GM18499 (cell line): ENCODE results near the gene CASR.

Experiments used
- ATAC-seq: cut with Tn5 transposase; IDR thresholded peaks from one replicate; pipeline ENCODE4 v1.9.1; 2021; ENCODE audit warnings: moderate number of reproducible peaks; ENCODE audit not compliant: insufficient read depth, unreplicated experiment

The CASR gene

DNA sequence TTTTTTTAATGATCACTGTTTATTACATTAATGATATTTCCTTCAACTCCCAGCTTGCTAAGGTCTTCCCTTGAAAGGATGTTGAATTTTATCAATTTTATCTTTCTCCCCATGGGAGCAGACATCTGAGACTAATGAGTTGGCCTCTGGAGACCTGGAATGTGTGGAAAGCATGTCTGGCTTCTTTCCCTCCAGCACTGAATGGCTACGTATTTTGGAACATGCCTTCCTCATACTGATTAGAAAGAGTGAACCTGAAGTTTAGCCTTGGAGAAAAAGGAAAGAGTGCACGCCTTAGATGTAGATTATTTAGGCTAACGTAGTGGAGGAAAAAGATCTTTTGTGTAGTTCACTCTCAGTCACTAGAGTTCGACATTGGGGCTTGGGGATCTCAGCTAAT is 25.1 kb downstream of the CASR start:
- ATAC-seq: no peak

DNA sequence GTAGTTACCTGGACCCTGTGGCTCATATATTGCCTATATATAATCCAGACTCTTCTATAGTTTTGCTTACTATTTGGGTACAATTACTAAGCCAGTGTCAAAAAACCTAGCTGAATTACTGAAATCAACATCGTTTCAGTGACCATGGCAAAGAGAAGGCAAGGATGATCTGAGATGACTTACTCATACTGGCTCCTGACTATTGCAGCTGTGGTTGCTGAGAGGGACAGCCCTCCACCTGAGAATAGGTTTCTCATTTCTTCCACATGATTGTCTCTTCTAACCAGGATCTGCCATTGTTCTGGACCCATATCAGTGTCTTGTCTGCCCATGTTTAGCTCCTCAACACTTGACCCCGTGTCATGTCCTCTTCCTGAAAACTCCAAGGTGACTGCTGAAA is 30.2 kb downstream of the CASR start:
- no peak for ATAC-seq

DNA sequence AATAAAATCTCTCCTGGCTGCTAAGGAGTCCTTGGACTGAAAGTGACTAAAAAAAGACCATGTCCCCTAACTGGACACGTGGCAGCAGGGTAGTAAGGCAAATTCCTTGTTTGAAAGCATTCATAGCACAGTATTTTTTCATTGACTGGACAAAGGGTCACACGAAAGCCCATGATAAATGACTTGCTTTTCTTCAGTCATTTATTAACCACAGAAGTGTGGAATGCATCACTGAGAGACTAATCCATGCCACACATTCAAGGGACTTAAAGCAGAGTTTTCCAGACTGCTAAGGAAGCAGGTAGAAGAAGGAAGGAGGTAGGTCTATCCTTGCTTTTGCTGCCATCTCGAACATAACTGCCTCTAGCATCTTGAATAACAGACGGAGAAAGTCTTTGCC is 31.2 kb downstream of the CASR start:
- no peak for ATAC-seq

DNA sequence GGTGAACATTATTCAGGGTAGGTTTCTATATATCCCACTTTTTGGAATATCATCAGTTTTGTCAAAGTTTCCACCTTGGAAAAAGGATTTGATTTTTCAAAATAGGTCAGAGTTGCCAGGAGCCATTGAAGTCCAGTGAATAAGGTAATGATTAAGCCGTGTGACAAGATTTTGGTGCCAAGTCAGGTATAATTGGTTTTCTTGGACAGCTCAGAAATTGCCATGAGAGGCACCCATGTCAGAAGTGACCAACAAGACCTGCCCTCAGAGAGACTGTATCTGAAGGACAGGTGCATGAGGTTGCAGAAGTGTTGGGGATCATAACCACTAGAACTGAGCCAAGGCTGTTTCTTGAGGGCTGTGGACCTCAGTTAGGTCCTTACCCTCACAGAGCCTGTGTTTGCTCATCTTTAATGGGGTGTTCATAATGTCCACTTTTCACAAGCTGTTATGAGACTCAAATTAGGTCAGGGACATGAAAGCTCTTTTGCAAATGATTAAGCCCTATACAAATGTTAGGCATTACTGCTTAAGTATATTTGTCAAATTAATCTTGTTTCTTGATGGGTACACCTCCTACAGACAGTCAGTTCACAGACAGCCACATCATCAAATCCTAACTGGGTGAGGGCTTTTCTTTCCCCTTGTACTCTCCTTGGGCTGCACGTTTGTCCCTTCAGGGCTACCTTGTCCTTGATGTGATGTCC is 32.3 kb downstream of the CASR start:
- no peak for ATAC-seq

DNA sequence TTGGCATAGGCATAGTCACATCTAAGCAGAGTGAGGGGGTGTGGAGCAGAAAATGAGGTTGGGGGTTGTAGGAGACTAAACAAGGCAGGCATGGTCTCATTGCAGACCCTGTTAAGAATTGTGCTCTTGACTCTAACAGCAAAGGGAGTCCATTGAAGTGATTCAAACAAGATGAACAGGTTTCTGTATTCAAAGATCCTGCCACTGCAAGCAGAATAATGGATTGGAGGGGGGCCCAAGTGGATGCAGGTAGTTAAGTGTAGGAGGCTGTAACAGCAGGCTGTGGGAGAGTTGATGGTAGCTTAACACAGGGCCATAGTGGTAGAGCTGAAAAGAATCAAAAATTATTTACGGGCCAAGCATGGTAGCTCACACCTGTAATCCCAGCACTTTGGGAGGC is 34.4 kb downstream of the CASR start:
- ATAC-seq: no peak

DNA sequence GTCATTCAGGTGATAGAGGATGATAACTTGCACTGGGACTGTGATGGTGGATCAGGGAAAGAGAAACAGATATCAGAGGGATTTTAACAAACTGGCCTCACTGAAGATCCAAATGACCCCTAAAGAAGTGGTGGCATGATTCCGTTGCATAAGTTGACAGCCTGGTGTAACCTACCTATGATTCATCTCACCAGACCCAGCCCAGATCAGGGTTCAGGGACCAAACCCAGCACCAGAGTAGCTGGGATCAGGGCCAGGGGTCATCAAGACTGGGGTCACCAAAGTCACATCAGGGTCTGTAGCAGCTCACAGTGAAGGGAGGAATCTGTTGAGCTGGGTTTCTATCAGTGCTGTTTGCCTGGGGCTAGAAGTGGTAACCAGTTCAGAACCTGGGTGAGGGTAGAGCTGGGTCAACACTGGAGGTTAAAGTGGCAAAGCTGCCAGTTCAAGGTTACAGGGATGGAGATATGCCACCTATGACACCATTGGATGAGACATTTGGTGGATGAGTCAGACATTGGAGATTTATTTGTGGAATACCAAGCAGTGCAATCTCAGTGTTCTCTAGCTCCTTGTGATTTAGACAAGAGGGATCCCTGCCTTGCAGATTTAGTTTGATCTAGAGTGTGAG is 35.9 kb downstream of the CASR start:
- no peak for ATAC-seq

DNA sequence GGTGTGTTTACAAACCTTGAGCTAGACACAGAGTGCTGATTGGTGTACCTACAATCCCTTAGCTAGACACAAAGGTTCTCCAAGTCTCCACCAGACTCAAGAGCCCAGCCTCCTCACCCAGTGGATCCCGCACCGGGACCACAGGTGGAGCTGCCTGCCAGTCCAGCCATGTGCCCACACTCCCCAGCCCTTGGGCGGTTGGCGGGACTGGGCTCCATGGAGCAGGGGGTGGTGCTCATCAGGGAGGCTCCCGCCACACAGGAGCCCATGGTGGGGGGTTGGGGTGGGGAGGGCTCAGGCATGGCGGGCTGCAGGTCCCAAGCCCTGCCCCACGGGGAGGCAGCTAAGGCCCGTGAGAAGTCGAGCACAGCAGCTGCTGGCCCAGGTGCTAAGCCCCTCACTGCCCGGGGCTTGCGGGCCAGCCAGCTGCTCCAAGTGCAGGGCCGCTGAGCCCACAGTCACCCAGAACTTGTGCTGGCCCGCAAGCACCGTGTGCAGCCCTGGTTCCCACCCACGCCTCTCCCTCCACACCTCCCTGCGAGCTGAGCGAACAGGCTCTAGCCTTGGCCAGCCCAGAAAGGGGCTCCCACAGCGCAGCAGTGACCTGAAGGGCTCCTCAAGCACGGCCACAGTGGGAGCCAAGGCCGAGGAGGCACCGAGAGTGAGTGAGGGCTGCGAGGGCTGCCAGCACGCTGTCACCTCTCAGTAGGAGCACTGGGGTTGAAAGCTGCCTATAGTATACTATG is 43.7 kb downstream of the CASR start:
- ATAC-seq: no peak

DNA sequence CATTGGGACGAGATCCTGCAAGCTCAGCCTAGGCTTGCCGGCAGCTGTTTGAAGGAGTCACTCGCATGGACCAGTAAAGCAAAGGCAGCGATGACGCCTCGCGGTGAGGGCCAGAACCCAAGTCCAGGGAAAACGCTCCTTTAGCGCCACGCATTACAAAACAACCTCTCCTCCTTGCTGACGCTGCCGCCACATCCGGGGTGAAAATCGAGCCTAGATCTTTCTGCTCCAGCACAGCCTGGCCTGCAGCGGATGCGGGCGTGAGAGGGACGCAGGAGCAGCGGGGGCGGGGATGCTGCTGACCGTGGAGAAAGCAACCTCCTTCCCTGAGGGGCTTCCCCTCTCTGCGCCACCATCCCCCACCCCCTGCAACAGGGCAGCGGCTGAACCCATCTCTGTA is 46.7 kb downstream of the CASR start:
- ATAC-seq: no peak

DNA sequence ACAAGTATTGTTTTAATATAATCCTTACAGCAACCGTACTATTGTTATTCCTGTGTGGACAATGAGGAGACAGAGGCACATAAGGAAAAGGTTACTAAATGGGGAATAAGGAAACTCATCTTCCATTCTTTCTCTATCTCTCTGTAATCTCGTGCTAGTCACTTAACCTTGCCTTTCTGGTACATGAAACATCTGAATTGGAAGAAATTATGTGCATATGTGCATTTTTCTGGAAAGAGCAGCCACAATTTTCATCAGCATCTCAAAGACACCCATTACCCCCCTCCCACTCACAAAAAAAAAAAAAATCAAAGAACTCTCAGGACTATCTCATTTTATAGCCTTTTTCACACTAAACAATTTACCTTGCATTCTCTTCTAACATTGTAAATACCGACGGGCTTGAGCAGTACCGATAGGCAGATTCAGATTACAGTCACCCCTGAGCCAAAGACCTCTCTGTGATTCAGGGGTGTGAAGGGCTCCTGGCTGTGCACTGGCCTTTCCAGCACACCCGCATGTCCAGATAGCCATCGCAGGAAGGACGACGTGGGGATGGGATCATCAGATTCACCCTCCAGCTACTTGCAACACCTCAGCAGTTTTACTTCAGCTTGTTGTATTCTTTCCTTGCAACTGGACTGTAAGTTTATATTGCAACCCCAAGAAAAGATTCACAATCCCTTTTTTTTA is 48.1 kb downstream of the CASR start:
- no peak for ATAC-seq

DNA sequence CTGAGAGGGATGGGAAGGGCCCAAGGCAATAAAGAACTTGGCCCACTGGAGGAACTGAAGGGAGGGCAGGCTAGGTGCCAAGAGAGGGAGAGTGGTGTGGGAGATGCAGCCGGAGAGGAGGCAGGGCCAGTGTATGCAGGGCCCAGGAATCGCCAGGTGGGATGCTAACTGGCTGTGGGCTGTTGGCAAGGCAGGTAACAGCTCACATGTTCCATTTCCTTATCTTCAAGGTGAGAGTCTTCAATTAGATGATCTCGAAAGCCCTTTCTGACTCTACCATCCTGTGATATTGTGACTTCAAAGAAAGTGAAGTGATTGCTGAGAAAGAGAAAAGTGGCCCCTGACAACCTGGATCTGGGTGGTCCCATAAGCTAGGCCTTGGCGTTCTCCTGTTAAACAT is 49.0 kb downstream of the CASR start:
- ATAC-seq: no peak

DNA sequence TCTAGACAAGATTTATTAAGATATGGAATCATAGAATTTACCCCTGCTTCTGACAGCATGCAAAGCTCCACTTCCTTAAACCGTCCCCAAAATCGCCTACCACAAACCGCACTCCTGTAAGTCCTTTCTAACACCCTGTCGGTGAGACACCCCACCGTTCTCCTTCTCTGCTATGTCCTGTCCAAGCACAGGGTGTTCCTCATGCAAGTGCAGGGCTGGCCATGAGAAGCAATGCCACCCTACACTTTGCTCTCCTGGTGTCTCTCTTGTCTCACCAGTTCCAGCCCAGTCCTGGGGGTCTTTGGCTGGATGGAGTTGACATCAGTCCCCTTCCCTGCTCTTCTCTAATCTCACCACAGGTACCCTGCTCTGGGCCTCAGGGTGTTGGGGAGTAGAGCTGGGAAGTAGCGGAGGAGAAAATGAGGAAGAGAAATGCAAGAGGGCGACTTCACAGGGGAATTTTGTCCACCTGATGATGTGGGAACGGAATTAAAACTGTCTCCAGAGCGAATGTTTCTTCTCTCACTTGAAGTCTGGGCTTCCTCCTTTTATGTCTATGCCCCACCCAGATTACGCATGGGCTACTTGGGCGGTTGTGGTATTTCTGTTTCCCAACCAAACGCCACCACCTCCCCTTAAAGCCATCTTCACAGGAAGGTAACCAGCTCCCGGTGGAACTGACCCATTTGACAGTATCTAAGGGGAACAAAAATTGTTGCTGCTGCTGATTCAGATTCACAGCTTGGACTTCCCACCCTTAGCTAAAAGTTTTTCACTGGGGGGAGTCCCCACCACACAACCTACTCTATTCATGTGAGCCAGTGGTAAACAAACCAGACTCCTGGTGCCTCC is 49.9 kb downstream of the CASR start:
- ATAC-seq: peak; percentile 39

DNA sequence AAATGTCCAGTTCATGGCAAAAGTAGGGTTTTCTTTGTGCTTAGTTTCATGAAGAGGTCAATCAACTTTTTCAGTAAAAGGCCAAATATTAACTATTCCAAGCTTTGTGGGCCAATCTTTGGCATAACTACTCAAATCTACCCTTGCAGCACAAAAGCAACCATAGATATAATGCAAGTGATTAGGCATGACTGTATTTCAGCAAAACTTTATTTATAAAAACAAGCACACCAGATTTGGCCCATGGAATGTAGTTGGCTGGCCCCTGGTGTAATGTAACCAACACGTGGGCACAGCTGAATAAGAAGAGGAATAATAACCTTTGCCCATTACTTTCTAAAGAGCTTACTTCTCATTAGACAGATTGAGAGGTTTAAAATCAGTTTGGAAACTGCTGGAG is 50.6 kb downstream of the CASR start:
- no peak for ATAC-seq

DNA sequence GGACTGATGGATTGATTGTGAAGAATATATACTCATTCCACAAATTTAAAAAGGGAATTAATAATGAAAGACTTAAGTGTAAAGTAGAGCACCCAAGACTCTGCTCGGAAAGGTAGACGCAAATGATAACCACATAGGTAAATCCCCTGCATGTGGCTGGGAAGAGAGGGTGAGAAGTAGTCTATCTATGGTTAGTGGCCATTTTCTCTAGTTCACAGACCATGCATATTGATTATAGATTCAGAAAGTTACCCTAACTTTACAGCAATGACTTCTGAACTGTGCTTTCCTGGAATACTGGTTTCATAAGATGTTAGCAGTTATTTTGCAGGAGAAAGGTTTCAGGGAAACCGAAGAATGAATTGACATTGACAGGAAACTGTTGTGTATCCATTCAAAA is 51.7 kb downstream of the CASR start:
- no peak for ATAC-seq

DNA sequence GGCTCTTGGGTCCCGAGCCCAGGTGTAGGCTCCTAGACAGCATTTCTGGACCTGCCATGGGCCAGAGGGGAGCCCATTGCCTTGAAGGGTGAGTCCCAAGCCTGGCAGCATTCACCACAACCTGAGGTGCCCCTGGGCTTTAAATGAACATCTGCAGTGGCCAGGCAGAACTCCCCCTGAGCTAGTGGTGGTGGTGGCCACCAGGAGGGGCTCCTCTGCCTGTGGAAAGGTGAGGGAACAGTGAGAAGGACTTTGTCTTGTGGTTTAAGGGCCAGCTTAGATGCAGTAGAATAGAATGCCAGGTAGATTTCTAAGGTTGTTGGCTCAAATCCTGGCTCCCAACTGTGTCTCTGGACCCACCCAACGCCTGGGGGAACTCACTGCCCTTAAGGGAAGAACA is 55.6 kb downstream of the CASR start:
- no peak for ATAC-seq

DNA sequence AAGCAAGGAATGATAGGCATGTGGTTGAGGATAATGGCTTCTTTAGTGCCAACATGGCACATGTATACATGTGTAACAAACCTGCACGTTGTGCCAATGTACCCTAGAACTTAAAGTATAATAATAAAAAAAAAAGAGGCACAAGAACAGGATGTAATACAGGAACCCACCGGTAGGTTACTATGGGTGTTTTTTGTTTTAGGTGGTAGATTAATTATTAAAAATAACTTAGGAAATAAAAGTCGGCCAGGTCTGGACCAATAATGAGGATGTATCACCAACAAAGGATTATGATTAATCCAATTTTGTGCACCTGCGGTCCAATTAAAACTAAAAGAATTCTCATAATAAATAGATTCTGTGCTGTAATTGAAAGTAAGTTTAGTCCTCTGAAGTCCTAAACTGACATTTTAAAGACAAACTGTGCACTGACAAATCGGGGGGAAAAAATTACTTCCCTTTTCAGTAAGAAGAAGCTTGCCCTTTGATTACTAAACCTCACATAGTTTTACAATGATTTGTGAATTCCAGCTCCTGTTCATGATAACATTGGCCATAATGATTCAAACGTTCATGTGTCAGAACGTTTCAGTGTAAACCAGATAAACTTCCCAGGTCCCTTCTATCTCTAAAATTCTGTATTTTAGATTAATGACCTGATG is 62.2 kb downstream of the CASR start:
- ATAC-seq: no peak

DNA sequence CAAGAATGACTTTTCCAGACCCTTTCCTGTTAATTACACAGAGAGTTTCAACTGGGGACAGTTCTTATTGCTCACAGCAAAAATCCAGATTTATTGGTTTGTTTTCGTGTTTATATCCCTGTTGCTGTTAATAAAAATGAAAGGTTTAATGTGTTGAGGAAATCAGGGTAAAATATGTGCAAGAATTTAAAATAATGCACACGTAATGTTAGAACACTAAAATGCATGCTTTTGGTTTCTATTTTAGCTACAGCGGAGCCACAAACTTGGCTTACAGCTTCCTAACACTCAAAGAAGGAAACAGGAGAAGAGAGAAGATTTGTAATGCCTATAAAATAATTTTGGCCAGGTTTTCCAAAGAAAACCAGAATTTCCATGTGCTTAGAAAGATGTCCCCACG is 62.7 kb downstream of the CASR start:
- no peak for ATAC-seq

DNA sequence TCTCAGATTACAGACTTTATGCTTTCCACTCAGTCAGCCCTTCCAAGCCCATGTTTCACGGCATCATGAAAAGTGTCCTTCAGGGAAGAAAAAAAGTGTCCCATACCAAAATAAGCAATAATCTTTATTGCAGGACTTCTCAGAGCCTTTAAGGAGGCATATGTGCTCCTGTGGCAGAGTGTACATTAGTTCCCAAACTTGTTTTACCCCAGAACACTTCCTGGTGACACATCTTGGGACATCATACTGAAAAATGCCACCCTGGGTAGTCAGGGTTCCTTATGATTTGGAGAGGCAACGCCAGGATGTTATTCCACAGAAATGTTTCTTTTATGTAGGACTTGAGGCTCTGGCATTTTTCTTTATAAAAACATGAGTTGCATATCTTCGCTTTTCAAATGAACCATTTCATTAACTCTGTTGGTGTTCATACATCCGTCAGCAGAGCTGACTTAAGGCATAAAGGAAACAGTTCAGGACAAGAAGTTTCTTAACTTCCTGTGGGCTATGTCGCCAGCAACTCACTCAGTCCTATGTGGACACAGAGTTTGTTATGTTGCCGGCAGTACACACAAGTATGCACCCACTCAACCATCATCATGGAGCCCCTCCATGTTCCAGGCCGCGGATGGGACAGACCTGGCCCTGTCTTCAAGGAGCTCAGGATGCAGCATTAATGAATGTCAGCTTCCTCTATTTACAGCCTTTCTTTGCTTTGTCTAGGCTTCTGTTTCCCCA is 63.8 kb downstream of the CASR start:
- ATAC-seq: no peak

DNA sequence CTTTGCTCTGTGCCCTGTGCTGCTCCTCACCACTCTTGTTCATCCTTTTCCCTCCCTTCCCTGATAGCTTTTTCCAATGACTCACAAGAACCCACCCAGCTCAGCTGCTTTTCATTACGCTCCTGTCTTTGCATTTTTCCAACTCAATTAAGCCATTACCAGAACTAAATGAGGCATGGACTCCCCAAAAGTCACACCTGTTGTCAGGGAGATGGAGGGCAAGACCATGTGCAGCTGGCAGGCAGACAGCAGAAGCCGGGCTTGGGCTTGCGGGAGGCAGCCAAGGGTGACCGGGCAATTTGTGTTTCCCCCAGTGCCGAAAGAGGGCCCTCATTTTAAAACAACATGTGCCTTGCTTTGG is 64.3 kb downstream of the CASR start:
- no peak for ATAC-seq

DNA sequence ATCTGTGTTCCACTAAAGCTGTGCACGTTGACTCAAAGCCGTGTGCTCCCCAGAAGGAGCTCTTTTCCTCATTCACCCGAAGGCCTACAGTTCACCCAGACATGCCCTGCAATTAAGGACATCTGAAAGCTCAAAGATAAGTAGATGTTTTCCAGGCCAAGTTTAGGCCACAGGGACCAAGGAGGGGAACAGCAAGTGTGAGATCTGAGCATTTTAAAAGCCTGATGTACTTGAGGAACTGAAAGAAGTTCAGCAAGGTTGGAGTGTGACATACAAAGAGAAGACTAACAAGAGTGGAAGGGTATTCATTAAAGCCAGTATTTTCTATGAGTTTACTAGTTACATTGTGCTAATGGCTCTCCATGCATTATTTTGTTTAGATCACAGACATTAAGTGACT is 68.0 kb downstream of the CASR start:
- no peak for ATAC-seq
